HepG2 (cell line): ENCODE results near the gene VTI1B. TPM values are rescaled to one million over a fixed set of nuclear protein-coding genes. Genes with fewer than 3 reads are reported as not detected.

Experiments used
- ATAD3A ChIP-seq: sonication (generic); formaldehyde crosslinking; IDR thresholded peaks from 2 replicates; pipeline ENCODE4 v1.4.0; 2020; ENCODE audit warnings: missing genetic modification reagents
- ATF1 ChIP-seq: IDR thresholded peaks from 2 replicates; pipeline ENCODE4 v1.6.1; 2016; ENCODE audit warnings: mild to moderate bottlenecking, control low read depth
- MYNN ChIP-seq: sonication (generic); formaldehyde crosslinking; IDR thresholded peaks from 2 replicates; pipeline ENCODE4 v1.4.0; 2020; ENCODE audit warnings: mild to moderate bottlenecking, low read depth, missing genetic modification reagents
- RNF2 ChIP-seq: fragments of 450-650 bp; conservative IDR thresholded peaks from 2 replicates; pipeline ENCODE4 v1.6.1; 2016; ENCODE audit warnings: low read depth
- SAFB2 ChIP-seq: sonication (generic); formaldehyde crosslinking; IDR thresholded peaks from 2 replicates; pipeline ENCODE4 v1.5.1; 2020; ENCODE audit warnings: missing genetic modification reagents, low read depth, mild to moderate bottlenecking, borderline replicate concordance
- ZFX ChIP-seq: sonication (generic); formaldehyde crosslinking; IDR thresholded peaks from 2 replicates; pipeline ENCODE4 v1.4.0; 2020; ENCODE audit warnings: mild to moderate bottlenecking, low read depth, missing genetic modification reagents, moderate library complexity
- ZNF530 ChIP-seq: sonication (generic); formaldehyde crosslinking; IDR thresholded peaks from 2 replicates; pipeline ENCODE4 v1.5.0; 2020; ENCODE audit warnings: low read depth, mild to moderate bottlenecking, missing genetic modification reagents
- ZNF614 ChIP-seq: IDR thresholded peaks from 2 replicates; pipeline ENCODE4 v1.6.1; 2018; ENCODE audit warnings: missing biosample characterization, missing genetic modification reagents, inconsistent platforms, borderline replicate concordance
- ZNF619 ChIP-seq: sonication (generic); formaldehyde crosslinking; IDR thresholded peaks from 2 replicates; pipeline ENCODE4 v1.4.0; 2020; ENCODE audit warnings: mild to moderate bottlenecking, missing genetic modification reagents
- ZNF780A ChIP-seq: sonication (generic); formaldehyde crosslinking; IDR thresholded peaks from 2 replicates; pipeline ENCODE4 v1.8.0; 2022; ENCODE audit warnings: mild to moderate bottlenecking, missing genetic modification reagents, moderate library complexity
- polyA plus RNA-seq, 8 experiments: library from polyadenylated mRNA; depleted of rRNA in 3 of 8; stranded (reverse) in 7 of 8; unstranded in 1 of 8; fragments of >200 nt; fragmentation: Illumina TruSeq in 4 of 8; extraction: Trizol in 4 of 8; gene quantifications; 2 replicates each; pipeline versions ENCODE4 v1.2.1 to v1.2.3, GENCODE V29; 2011 to 2016; ENCODE audit warnings: low read depth in 4 of 8, missing spikeins in 1 of 8, mixed read lengths in 1 of 8; ENCODE audit not compliant: insufficient read depth in 1 of 8
- total RNA-seq, 5 experiments: library from RNA; depleted of rRNA; stranded (reverse); fragments of >200 nt; fragmentation: Illumina TruSeq; extraction: Trizol; gene quantifications; 2 replicates each; pipeline ENCODE4 v1.2.3, GENCODE V29; 2016; ENCODE audit warnings: low read depth in 1 of 5
- TF ChIP-seq, protein P1 (sequence below): sonication (generic); formaldehyde crosslinking; IDR thresholded peaks from 2 replicates; pipeline ENCODE4 v1.5.0; 2020; ENCODE audit warnings: missing genetic modification reagents, mild to moderate bottlenecking, borderline replicate concordance
- TF ChIP-seq, protein P2 (sequence below): sonication (generic); formaldehyde crosslinking; IDR thresholded peaks from 2 replicates; pipeline ENCODE4 v1.4.0; 2020; ENCODE audit warnings: missing genetic modification reagents, borderline replicate concordance
- TF ChIP-seq, protein P3 (sequence below): sonication (generic); formaldehyde crosslinking; IDR thresholded peaks from 2 replicates; pipeline ENCODE4 v1.5.0; 2020; ENCODE audit warnings: mild to moderate bottlenecking, missing genetic modification reagents, borderline replicate concordance
- TF ChIP-seq, protein P4 (sequence below): sonication (generic); formaldehyde crosslinking; IDR thresholded peaks from 2 replicates; pipeline ENCODE4 v1.4.0; 2020; ENCODE audit warnings: missing genetic modification reagents, borderline replicate concordance
- TF ChIP-seq, protein P5 (sequence below): sonication (generic); formaldehyde crosslinking; IDR thresholded peaks from 2 replicates; pipeline ENCODE4 v1.8.0; 2022; ENCODE audit warnings: low read depth, missing genetic modification reagents

The VTI1B gene
- total and polyA plus RNA-seq, 2 of the 13 experiments (the other 11 are each of a cell fraction or from before 2014, with no cell fraction given) = 39.0 to 103 TPM

DNA sequence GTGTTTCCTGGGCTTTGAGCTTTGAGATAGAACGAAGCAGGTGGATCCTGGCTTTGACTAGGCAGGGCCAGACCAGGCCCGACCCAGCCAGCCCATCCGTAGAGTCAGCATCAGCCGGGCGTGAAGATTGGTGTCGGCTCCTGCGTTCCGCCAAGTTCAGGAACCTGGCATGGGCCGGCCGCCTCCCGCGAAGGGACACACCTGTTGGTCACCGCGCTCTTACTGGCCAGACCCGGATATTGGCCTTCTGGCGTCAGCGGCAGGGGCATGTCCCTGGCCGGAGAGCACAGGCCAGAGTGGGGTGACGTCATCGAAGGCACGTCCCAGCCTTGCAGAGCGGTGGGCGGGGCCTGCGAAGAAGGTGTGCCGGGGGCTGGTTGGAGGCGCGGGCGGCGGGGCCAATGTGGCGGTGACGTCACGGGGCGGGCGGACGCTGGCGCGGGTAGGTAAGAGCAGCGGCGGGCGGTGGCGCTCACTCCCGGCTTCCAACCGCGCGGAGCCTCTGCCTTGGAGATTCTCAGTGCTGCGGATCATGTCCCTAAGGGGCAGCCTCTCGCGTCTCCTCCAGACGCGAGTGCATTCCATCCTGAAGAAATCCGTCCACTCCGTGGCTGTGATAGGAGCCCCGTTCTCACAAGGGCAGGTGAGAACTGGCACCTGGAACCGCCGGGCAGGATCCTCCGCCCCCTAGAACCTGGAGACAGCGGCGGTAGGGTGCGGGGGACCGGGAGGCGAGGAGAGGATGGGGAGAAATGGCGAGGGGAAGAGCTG is 54.8 kb downstream of the VTI1B start, which contains the start of gene ARG2 (continued):
- TF ChIP-seq, protein P1, sequence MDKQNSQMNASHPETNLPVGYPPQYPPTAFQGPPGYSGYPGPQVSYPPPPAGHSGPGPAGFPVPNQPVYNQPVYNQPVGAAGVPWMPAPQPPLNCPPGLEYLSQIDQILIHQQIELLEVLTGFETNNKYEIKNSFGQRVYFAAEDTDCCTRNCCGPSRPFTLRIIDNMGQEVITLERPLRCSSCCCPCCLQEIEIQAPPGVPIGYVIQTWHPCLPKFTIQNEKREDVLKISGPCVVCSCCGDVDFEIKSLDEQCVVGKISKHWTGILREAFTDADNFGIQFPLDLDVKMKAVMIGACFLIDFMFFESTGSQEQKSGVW = no peak
- TF ChIP-seq ATAD3A (CRISPR knock-in tag) = no peak
- TF ChIP-seq, protein P2, sequence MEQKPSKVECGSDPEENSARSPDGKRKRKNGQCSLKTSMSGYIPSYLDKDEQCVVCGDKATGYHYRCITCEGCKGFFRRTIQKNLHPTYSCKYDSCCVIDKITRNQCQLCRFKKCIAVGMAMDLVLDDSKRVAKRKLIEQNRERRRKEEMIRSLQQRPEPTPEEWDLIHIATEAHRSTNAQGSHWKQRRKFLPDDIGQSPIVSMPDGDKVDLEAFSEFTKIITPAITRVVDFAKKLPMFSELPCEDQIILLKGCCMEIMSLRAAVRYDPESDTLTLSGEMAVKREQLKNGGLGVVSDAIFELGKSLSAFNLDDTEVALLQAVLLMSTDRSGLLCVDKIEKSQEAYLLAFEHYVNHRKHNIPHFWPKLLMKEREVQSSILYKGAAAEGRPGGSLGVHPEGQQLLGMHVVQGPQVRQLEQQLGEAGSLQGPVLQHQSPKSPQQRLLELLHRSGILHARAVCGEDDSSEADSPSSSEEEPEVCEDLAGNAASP (CRISPR knock-in tag) = no peak; the same call in 1 of the 2 replicates
- TF ChIP-seq ZNF780A = no peak
- TF ChIP-seq, protein P3, sequence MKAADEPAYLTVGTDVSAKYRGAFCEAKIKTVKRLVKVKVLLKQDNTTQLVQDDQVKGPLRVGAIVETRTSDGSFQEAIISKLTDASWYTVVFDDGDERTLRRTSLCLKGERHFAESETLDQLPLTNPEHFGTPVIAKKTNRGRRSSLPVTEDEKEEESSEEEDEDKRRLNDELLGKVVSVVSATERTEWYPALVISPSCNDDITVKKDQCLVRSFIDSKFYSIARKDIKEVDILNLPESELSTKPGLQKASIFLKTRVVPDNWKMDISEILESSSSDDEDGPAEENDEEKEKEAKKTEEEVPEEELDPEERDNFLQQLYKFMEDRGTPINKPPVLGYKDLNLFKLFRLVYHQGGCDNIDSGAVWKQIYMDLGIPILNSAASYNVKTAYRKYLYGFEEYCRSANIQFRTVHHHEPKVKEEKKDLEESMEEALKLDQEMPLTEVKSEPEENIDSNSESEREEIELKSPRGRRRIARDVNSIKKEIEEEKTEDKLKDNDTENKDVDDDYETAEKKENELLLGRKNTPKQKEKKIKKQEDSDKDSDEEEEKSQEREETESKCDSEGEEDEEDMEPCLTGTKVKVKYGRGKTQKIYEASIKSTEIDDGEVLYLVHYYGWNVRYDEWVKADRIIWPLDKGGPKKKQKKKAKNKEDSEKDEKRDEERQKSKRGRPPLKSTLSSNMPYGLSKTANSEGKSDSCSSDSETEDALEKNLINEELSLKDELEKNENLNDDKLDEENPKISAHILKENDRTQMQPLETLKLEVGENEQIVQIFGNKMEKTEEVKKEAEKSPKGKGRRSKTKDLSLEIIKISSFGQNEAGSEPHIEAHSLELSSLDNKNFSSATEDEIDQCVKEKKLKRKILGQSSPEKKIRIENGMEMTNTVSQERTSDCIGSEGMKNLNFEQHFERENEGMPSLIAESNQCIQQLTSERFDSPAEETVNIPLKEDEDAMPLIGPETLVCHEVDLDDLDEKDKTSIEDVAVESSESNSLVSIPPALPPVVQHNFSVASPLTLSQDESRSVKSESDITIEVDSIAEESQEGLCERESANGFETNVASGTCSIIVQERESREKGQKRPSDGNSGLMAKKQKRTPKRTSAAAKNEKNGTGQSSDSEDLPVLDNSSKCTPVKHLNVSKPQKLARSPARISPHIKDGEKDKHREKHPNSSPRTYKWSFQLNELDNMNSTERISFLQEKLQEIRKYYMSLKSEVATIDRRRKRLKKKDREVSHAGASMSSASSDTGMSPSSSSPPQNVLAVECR (CRISPR knock-in tag) = peak; percentile 91; the same call in 1 of the 2 replicates
- peak; percentile 91 for TF ChIP-seq ATF1 (CRISPR knock-in tag)
- peak; percentile 74; the same call in 1 of the 2 replicates for TF ChIP-seq SAFB2 (CRISPR knock-in tag)
- peak; percentile 84 for TF ChIP-seq ZFX (CRISPR knock-in tag)
- no peak for TF ChIP-seq RNF2
- no peak for TF ChIP-seq ZNF530 (CRISPR knock-in tag)
- TF ChIP-seq, protein P4, sequence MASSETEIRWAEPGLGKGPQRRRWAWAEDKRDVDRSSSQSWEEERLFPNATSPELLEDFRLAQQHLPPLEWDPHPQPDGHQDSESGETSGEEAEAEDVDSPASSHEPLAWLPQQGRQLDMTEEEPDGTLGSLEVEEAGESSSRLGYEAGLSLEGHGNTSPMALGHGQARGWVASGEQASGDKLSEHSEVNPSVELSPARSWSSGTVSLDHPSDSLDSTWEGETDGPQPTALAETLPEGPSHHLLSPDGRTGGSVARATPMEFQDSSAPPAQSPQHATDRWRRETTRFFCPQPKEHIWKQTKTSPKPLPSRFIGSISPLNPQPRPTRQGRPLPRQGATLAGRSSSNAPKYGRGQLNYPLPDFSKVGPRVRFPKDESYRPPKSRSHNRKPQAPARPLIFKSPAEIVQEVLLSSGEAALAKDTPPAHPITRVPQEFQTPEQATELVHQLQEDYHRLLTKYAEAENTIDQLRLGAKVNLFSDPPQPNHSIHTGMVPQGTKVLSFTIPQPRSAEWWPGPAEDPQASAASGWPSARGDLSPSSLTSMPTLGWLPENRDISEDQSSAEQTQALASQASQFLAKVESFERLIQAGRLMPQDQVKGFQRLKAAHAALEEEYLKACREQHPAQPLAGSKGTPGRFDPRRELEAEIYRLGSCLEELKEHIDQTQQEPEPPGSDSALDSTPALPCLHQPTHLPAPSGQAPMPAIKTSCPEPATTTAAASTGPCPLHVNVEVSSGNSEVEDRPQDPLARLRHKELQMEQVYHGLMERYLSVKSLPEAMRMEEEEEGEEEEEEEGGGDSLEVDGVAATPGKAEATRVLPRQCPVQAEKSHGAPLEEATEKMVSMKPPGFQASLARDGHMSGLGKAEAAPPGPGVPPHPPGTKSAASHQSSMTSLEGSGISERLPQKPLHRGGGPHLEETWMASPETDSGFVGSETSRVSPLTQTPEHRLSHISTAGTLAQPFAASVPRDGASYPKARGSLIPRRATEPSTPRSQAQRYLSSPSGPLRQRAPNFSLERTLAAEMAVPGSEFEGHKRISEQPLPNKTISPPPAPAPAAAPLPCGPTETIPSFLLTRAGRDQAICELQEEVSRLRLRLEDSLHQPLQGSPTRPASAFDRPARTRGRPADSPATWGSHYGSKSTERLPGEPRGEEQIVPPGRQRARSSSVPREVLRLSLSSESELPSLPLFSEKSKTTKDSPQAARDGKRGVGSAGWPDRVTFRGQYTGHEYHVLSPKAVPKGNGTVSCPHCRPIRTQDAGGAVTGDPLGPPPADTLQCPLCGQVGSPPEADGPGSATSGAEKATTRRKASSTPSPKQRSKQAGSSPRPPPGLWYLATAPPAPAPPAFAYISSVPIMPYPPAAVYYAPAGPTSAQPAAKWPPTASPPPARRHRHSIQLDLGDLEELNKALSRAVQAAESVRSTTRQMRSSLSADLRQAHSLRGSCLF (CRISPR knock-in tag) = no peak
- 0 out of 2 replicates have a peak, but pooled peaks have one; percentile 38 for TF ChIP-seq ZNF619 (CRISPR knock-in tag)
- peak; percentile 48; the same call in 1 of the 2 replicates for TF ChIP-seq ZNF614 (CRISPR knock-in tag)
- TF ChIP-seq, protein P5, sequence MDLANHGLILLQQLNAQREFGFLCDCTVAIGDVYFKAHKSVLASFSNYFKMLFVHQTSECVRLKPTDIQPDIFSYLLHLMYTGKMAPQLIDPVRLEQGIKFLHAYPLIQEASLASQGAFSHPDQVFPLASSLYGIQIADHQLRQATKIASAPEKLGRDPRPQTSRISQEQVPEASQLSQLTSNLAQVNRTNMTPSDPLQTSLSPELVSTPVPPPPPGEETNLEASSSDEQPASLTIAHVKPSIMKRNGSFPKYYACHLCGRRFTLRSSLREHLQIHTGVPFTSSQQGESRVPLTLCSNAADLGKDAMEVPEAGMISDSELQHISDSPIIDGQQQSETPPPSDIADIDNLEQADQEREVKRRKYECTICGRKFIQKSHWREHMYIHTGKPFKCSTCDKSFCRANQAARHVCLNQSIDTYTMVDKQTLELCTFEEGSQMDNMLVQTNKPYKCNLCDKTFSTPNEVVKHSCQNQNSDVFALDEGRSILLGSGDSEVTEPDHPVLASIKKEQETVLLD = no peak
- no peak for TF ChIP-seq MYNN (CRISPR knock-in tag)
